ENCODE measurements around the gene OLFM3.

The OLFM3 gene

GRCh38 chr1:101971304-101971703 lies 25.4 kb downstream of the OLFM3 start:
- no peaks in the 10 kb centered on the region for H3K9me3 Mint-ChIP-seq
- no peak overlapping the region for H3K27ac Mint-ChIP-seq
- DNase-seq (ENCODE audit: low spot score), result no peak
- no peaks in the 10 kb centered on the region for H3K36me3 Mint-ChIP-seq (ENCODE audit: low read depth)
- H3K4me1 Mint-ChIP-seq (ENCODE audit: low read depth), result no peaks in the 10 kb centered on the region
- no peaks in the 10 kb centered on the region for H3K27me3 Mint-ChIP-seq (ENCODE audit: low read depth)
- H3K4me3 Mint-ChIP-seq, result no peak overlapping the region

DNA sequence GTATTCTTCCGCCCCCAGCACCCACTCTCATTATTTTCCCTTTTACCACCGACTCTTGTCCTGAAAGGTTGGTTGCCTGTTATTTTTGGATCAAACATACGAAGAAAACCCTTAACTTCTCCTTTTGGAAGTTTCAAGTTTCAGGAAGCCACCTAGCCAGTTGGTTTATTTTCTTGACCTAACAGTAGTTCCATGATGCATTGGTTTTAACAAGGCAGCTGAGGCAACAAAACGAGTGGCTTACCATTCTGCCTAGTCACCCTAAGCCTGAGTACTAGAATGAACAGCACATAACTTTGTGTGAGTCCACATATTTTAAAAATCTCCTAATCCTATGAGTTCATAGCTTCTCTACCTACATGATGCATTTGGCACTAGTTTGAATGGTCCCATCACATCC lies 28.9 kb downstream of the OLFM3 start:
- no peaks in the 10 kb centered on the region for H3K36me3 Mint-ChIP-seq (ENCODE audit: low read depth)
- no peaks in the 10 kb centered on the region for H3K4me1 Mint-ChIP-seq (ENCODE audit: low read depth)
- no peak for DNase-seq (ENCODE audit: low spot score)
- H3K9me3 Mint-ChIP-seq, result no peaks in the 10 kb centered on the region
- no peaks in the 10 kb centered on the region for H3K27me3 Mint-ChIP-seq (ENCODE audit: low read depth)
- no peak overlapping the region for H3K4me3 Mint-ChIP-seq
- no peak overlapping the region for H3K27ac Mint-ChIP-seq

GRCh38 chr1:101965341-101965740 lies 31.4 kb downstream of the OLFM3 start:
- H3K36me3 Mint-ChIP-seq (ENCODE audit: low read depth), result no peaks in the 10 kb centered on the region
- DNase-seq (ENCODE audit: low spot score), result no peak
- no peaks in the 10 kb centered on the region for H3K9me3 Mint-ChIP-seq
- no peak overlapping the region for H3K4me3 Mint-ChIP-seq
- H3K27me3 Mint-ChIP-seq (ENCODE audit: low read depth), result no peaks in the 10 kb centered on the region
- no peak overlapping the region for H3K27ac Mint-ChIP-seq
- no peaks in the 10 kb centered on the region for H3K4me1 Mint-ChIP-seq (ENCODE audit: low read depth)

GRCh38 chr1:101964708-101965107 lies 32.0 kb downstream of the OLFM3 start:
- no peak for DNase-seq (ENCODE audit: low spot score)

GRCh38 chr1:101960142-101960541 lies 36.6 kb downstream of the OLFM3 start:
- no peak overlapping the region for H3K4me3 Mint-ChIP-seq
- H3K4me1 Mint-ChIP-seq (ENCODE audit: low read depth), result no peaks in the 10 kb centered on the region
- H3K27ac Mint-ChIP-seq, result no peak overlapping the region
- H3K27me3 Mint-ChIP-seq (ENCODE audit: low read depth), result no peaks in the 10 kb centered on the region
- H3K9me3 Mint-ChIP-seq, result no peaks in the 10 kb centered on the region
- DNase-seq (ENCODE audit: low spot score), result no peak
- H3K36me3 Mint-ChIP-seq (ENCODE audit: low read depth), result no peaks in the 10 kb centered on the region

More at GRCh38 chr1:101964708-101965107, 32.0 kb downstream of the OLFM3 start:
- Mint-ChIP-seq H3K9me3 (no peaks in the 10 kb centered on the region), H3K27ac (no peak overlapping the region), H3K4me1 (ENCODE audit: low read depth) (no peaks in the 10 kb centered on the region), H3K36me3 (ENCODE audit: low read depth) (no peaks in the 10 kb centered on the region), H3K4me3 (no peak overlapping the region), H3K27me3 (ENCODE audit: low read depth) (no peaks in the 10 kb centered on the region)

DNA sequence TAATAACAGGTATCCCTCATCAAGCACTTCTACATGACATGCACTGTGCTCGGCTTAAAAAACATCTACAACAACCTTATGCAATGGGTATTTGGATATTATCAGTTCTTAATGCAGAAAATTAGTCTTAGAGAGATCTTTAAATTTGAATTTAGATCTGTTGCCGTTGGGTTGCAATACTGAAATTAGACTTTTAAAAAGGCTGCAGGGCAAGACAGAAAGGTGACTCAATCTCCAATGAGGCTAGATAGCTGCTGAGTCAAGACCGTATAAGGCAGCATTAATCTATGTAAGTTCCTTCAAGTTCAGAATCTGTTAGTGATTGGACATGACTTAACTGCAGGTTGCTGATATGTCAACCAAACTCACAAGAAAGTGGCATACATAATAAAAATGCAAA lies 37.3 kb downstream of the OLFM3 start:
- Mint-ChIP-seq H3K4me3 (no peak overlapping the region), H3K27me3 (ENCODE audit: low read depth) (no peaks in the 10 kb centered on the region), H3K4me1 (ENCODE audit: low read depth) (no peaks in the 10 kb centered on the region), H3K27ac (no peak overlapping the region), H3K9me3 (no peaks in the 10 kb centered on the region), H3K36me3 (ENCODE audit: low read depth) (no peaks in the 10 kb centered on the region)
- no peak for DNase-seq (ENCODE audit: low spot score)

- H3K4me1 Mint-ChIP-seq (ENCODE audit: low read depth), result no peaks in the 10 kb centered on the region
- DNase-seq (ENCODE audit: low spot score), result no peak
- no peaks in the 10 kb centered on the region for H3K36me3 Mint-ChIP-seq (ENCODE audit: low read depth)
- H3K27me3 Mint-ChIP-seq (ENCODE audit: low read depth), result no peaks in the 10 kb centered on the region
- H3K27ac Mint-ChIP-seq, result no peak overlapping the region
- no peaks in the 10 kb centered on the region for H3K9me3 Mint-ChIP-seq
- H3K4me3 Mint-ChIP-seq, result no peak overlapping the region
Measured at GRCh38 chr1:101957771-101958170, 39.0 kb downstream of the OLFM3 start.

- Mint-ChIP-seq H3K4me3 (no peak overlapping the region), H3K36me3 (ENCODE audit: low read depth) (no peaks in the 10 kb centered on the region), H3K27me3 (ENCODE audit: low read depth) (no peaks in the 10 kb centered on the region), H3K27ac (no peak overlapping the region), H3K4me1 (ENCODE audit: low read depth) (no peaks in the 10 kb centered on the region), H3K9me3 (no peaks in the 10 kb centered on the region)
- no peak for DNase-seq (ENCODE audit: low spot score)
Measured at GRCh38 chr1:101953623-101954022, 43.1 kb downstream of the OLFM3 start.

GRCh38 chr1:101945884-101946283 lies 50.8 kb downstream of the OLFM3 start:
- Mint-ChIP-seq H3K27me3 (ENCODE audit: low read depth) (no peaks in the 10 kb centered on the region), H3K4me3 (no peak overlapping the region), H3K9me3 (no peaks in the 10 kb centered on the region), H3K4me1 (ENCODE audit: low read depth) (peaks cover 2% of the 10 kb centered on the region), H3K27ac (no peak overlapping the region), H3K36me3 (ENCODE audit: low read depth) (no peaks in the 10 kb centered on the region)
- DNase-seq (ENCODE audit: low spot score), result no peak

DNA sequence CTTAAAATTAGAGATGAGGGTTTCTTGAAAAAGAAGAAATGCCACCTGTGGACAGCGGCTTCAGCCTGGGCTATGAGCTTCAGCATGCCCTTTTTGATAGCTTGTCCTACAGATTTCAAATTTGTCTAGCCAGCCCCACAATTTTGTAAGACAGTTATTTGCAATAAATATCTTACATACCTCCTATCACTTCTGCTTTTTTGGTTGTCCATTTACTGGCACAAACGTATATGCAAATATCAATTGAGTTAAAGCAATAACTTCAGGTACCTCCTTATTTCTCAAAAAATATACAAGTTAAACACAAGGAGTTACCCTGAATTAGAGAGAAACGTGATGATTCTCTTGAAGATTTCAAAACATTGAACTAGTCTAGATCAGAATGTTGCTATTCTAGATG lies 53.5 kb downstream of the OLFM3 start:
- H3K27ac Mint-ChIP-seq, result no peak overlapping the region
- H3K9me3 Mint-ChIP-seq, result no peaks in the 10 kb centered on the region
- no peak overlapping the region for H3K4me3 Mint-ChIP-seq
- H3K4me1 Mint-ChIP-seq (ENCODE audit: low read depth), result peaks cover 2% of the 10 kb centered on the region
- H3K27me3 Mint-ChIP-seq (ENCODE audit: low read depth), result no peaks in the 10 kb centered on the region
- no peak for DNase-seq (ENCODE audit: low spot score)
- no peaks in the 10 kb centered on the region for H3K36me3 Mint-ChIP-seq (ENCODE audit: low read depth)

DNA sequence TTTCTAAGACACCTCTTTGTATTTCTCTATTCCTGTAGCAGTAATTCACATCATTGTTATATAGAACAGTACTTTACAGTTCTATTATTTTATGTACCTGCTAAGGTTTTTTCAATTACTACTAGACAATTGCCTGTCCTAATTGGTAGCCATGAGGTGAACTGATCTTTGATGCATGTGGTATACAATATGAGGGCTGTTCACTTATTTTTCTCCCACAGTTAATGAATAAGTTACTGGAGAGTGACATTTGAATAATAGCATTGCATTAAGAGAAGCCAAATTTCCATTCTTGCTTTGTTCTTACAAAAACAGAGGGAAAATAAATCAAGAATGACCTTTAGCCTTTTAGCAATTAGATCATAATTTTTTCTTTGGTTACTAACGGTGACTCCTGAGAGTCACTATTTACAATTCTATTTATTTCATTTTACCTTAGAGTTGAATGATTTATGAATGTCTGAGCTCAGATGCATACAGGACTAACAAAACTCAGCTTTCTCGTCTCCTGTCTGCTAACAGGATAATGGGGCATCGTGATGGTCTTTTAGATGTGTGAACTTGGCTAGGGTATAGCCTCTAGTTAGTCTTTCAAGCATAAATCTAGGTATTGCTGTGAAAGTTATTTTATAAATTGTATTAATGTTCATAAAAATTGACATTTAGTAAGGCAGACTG lies 54.1 kb downstream of the OLFM3 start:
- Mint-ChIP-seq H3K4me3 (no peak overlapping the region), H3K9me3 (no peaks in the 10 kb centered on the region), H3K4me1 (ENCODE audit: low read depth) (peaks cover 2% of the 10 kb centered on the region), H3K27me3 (ENCODE audit: low read depth) (no peaks in the 10 kb centered on the region), H3K36me3 (ENCODE audit: low read depth) (no peaks in the 10 kb centered on the region), H3K27ac (no peak overlapping the region)
- no peak for DNase-seq (ENCODE audit: low spot score)

DNA sequence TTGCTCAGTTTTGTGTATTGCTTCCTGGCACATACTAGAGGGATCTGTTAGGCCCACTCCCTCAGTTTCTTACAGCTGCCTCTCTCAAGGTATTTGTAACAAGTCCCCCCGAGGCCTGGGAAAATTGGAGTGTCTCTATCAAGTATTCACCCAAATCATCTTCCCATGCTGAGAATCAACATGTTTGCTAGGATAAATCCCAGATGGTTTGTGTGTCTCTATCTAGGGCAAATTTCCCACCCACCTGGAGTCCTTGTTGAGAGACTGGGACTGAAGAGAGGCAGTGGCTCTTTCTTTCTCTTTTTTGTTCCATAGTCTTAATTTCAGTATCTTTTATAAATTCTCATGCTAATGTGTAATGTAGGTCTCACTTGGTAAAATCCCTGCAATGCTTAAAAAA lies 58.0 kb downstream of the OLFM3 start:
- H3K4me3 Mint-ChIP-seq, result no peak overlapping the region
- no peaks in the 10 kb centered on the region for H3K36me3 Mint-ChIP-seq (ENCODE audit: low read depth)
- H3K4me1 Mint-ChIP-seq (ENCODE audit: low read depth), result no peaks in the 10 kb centered on the region
- no peak for DNase-seq (ENCODE audit: low spot score)
- no peak overlapping the region for H3K27ac Mint-ChIP-seq
- H3K27me3 Mint-ChIP-seq (ENCODE audit: low read depth), result no peaks in the 10 kb centered on the region
- no peaks in the 10 kb centered on the region for H3K9me3 Mint-ChIP-seq

GRCh38 chr1:101929343-101929742 lies 67.4 kb downstream of the OLFM3 start:
- Mint-ChIP-seq H3K27me3 (ENCODE audit: low read depth) (no peaks in the 10 kb centered on the region), H3K4me3 (no peak overlapping the region), H3K4me1 (ENCODE audit: low read depth) (no peaks in the 10 kb centered on the region), H3K27ac (no peak overlapping the region), H3K9me3 (no peaks in the 10 kb centered on the region), H3K36me3 (ENCODE audit: low read depth) (no peaks in the 10 kb centered on the region)
- no peak for DNase-seq (ENCODE audit: low spot score)

DNA sequence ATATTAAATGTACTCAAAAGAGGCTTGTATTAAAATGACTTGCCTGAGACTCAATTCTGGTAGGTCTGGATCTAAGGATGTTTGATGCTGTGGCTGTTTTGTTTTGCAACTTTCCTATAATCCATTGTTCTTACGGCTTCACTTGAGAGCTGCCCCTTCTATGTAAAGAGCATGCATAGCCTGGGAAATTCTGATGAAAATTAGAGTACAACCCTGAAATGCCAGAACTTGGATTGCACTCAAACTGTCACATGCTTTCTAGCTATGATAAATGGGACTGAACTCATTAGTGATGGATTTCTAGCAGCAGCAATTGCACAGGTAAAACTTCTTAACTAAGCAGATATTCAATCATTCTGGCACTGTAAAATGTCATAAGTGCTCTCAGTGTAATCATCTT lies 67.9 kb downstream of the OLFM3 start:
- H3K4me1 Mint-ChIP-seq (ENCODE audit: low read depth), result no peaks in the 10 kb centered on the region

DNA sequence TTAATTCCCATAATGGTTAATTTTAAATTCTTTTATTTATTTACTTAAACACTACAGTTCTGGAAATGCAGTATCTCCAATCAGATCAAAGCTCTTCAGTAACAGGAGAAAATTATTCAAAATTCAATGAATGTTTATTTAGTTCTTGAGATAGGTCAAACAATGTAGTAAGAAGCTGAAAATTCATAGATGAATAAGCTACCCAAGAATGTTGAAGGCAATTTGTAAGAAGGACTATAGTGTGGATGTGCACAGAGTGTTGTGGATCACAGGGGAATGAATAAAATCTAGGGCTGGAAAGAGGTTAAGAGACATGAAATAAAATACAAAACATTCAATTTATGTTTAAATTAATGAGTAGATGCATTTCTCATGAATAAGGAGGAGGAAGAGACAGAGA lies 72.0 kb downstream of the OLFM3 start:
- no peak for DNase-seq (ENCODE audit: low spot score)
- H3K36me3 Mint-ChIP-seq (ENCODE audit: low read depth), result no peaks in the 10 kb centered on the region
- no peak overlapping the region for H3K4me3 Mint-ChIP-seq
- H3K27me3 Mint-ChIP-seq (ENCODE audit: low read depth), result no peaks in the 10 kb centered on the region
- H3K4me1 Mint-ChIP-seq (ENCODE audit: low read depth), result no peaks in the 10 kb centered on the region
- H3K27ac Mint-ChIP-seq, result no peak overlapping the region
- no peaks in the 10 kb centered on the region for H3K9me3 Mint-ChIP-seq

More for the DNA sequence above, 67.9 kb downstream of the OLFM3 start:
- Mint-ChIP-seq H3K4me3 (no peak overlapping the region), H3K9me3 (no peaks in the 10 kb centered on the region), H3K27ac (no peak overlapping the region), H3K27me3 (ENCODE audit: low read depth) (no peaks in the 10 kb centered on the region), H3K36me3 (ENCODE audit: low read depth) (no peaks in the 10 kb centered on the region)
- no peak for DNase-seq (ENCODE audit: low spot score)

All from T-helper 2 cell treated with Interferon-gamma antibody and Interleukin-4, amounts not matched to agents 5 μg/mL and 100 μg/mL, for 36 hours (primary cell).